HepG2 (cell line): ENCODE data around the gene ZNF425.

Source experiments
- HNF4A ChIP-seq: sonication (generic); formaldehyde crosslinking; IDR thresholded peaks from 2 replicates; pipeline ENCODE4 v1.4.0; 2020; ENCODE audit warnings: missing genetic modification reagents
- HNRNPK ChIP-seq: fragments of 200-400 bp; formaldehyde crosslinking; IDR thresholded peaks from 2 replicates; pipeline ENCODE4 v1.6.1; 2018; ENCODE audit warnings: low read length, low read depth, moderate library complexity, mild to moderate bottlenecking; ENCODE audit not compliant: poor library complexity, severe bottlenecking
- NFYB ChIP-seq: sonication (generic); formaldehyde crosslinking; IDR thresholded peaks from 2 replicates; pipeline ENCODE4 v1.4.0; 2020; ENCODE audit warnings: missing genetic modification reagents
- SETDB1 ChIP-seq: sonication (generic); formaldehyde crosslinking; IDR thresholded peaks from 2 replicates; pipeline ENCODE4 v1.5.1; 2020; ENCODE audit warnings: missing genetic modification reagents, mild to moderate bottlenecking, borderline replicate concordance
- SMARCC2 ChIP-seq: fragments of 450-650 bp; IDR thresholded peaks from 2 replicates; pipeline ENCODE4 v1.6.1; 2017; ENCODE audit warnings: antibody characterized with exemption, mild to moderate bottlenecking
- SMARCE1 ChIP-seq: fragments of 450-650 bp; IDR thresholded peaks from 2 replicates; pipeline ENCODE4 v1.6.1; 2017; ENCODE audit warnings: borderline replicate concordance
- ZNF143 ChIP-seq: sonication (generic); formaldehyde crosslinking; IDR thresholded peaks from 2 replicates; pipeline ENCODE4 v1.4.0; 2020; ENCODE audit warnings: missing genetic modification reagents
- TF ChIP-seq, protein P1 (sequence below): sonication (generic); formaldehyde crosslinking; IDR thresholded peaks from 2 replicates; pipeline ENCODE4 v1.5.0; 2020; ENCODE audit warnings: mild to moderate bottlenecking, low read depth, missing genetic modification reagents, borderline replicate concordance

DNA sequence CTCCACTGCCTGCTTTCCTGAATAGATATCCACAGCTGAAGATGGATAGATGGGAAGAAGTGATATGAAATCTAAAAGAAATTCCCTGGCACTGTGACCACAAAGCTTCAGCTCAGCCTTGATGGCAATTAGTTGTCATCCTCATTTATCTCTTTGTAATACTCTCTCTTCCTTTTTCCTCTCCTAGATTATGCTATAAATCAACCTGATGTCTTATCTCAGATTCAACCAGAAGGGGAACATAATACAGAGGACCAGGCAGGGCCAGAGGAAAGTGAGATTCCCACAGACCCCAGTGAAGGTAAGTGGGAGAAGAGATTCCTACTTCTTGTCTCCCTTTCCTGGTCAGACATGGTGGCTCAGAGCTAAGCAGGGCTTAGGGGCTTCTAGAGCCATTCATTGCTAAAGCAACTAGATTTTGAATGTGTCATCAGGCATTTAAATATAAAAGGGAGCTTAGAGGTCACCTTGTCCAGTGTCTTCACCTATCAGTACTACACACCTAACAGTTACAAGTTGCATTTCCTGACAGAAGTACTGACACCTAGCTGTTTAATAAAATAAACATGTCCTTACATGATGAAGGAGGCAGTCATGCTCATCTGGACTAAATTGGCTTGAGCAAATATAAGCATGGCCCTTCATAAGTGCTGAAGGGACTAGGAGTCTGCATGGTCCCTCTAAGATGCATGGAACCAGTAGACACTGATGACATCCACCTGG lies 40.7 kb upstream of the ZNF425 start:
- TF ChIP-seq NFYB (CRISPR knock-in tag) (no peak), HNF4A (CRISPR knock-in tag) (no peak), SMARCE1 (no peak), SETDB1 (CRISPR knock-in tag) (no peak), HNRNPK (no peak), ZNF143 (CRISPR knock-in tag) (no peak), SMARCC2 (no peak)
- TF ChIP-seq, protein P1, sequence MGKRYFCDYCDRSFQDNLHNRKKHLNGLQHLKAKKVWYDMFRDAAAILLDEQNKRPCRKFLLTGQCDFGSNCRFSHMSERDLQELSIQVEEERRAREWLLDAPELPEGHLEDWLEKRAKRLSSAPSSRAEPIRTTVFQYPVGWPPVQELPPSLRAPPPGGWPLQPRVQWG (CRISPR knock-in tag) = no peak
